Panc1 (cell line): ENCODE results near the gene KIF18B. TPM values are rescaled to one million over a fixed set of nuclear protein-coding genes. Genes with fewer than 3 reads are reported as not detected.

Experiments used
- ATAC-seq: fragments of 200-7000 bp; cut with Tn5 transposase; 2 replicates; pipeline ENCODE4 v1.9.1; 2020; ENCODE audit warnings: mild to moderate bottlenecking, moderate library complexity
- BruUV-seq: library from RNA; stranded (reverse); fragments of 400-500 nt; replicated peaks from 2 replicates; lab custom pipeline; 2021; lab: Mats Ljungman, UMichigan
- CTCF ChIA-PET: fragments of 300-600 bp; sonication (Branson Sonifier 250); formaldehyde crosslinking; loops from one replicate; lab custom pipeline; 2022; ENCODE audit warnings: antibody characterized with exemption; lab: Charles Lee
- POLR2A ChIA-PET: fragments of 300-600 bp; sonication (Branson Sonifier 250); formaldehyde crosslinking; loops from one replicate; lab custom pipeline; 2022; ENCODE audit warnings: antibody characterized with exemption; lab: Charles Lee
- DNase-seq: peaks from one replicate; pipeline ENCODE4 v3.0.0-alpha.2; 2010; ENCODE audit warnings: low read depth, low spot score
- H3K27ac ChIP-seq: 2 replicates; pipeline ENCODE4 v1.5.1; 2011; ENCODE audit warnings: mild to moderate bottlenecking, low read length, inconsistent platforms
- H3K27me3 ChIP-seq: fragments of 200-500 bp; sonication (Bioruptor generic); 2 replicates; pipeline ENCODE4 v1.6.0; 2014; ENCODE audit warnings: low read length, inconsistent platforms; ENCODE audit not compliant: control insufficient read depth, insufficient read depth
- H3K36me3 ChIP-seq: fragments of 200-500 bp; sonication (Bioruptor generic); 2 replicates; pipeline ENCODE4 v1.5.1; 2014; ENCODE audit warnings: inconsistent platforms, mild to moderate bottlenecking, low read length, moderate library complexity; ENCODE audit not compliant: control insufficient read depth, insufficient read depth
- H3K4me1 ChIP-seq: 2 replicates; pipeline ENCODE4 v1.5.1; 2011; ENCODE audit warnings: inconsistent platforms, mild to moderate bottlenecking, low read length, moderate library complexity; ENCODE audit not compliant: control insufficient read depth, insufficient read depth
- H3K4me3 ChIP-seq, 2 experiments: 2 replicates each; pipeline ENCODE4 v1.5.1; 2011 to 2012; ENCODE audit warnings: low read depth in 2 of 2, low read length in 2 of 2, mild to moderate bottlenecking in 2 of 2, inconsistent platforms in 1 of 2, moderate library complexity in 1 of 2
- H3K9me3 ChIP-seq: fragments of 200-500 bp; sonication (Bioruptor generic); 2 replicates; pipeline ENCODE4 v1.5.1; 2014; ENCODE audit warnings: low read depth, mild to moderate bottlenecking, inconsistent platforms, low read length, moderate library complexity; ENCODE audit not compliant: control insufficient read depth, insufficient read depth
- POLR2AphosphoS5 ChIP-seq: IDR thresholded peaks from 2 replicates; pipeline ENCODE4 v1.6.1; 2012; ENCODE audit warnings: mild to moderate bottlenecking, low read depth, low read length, moderate library complexity
- SIN3A ChIP-seq: IDR thresholded peaks from 2 replicates; pipeline ENCODE4 v1.6.1; 2012; ENCODE audit warnings: low read depth, mild to moderate bottlenecking, low read length, moderate library complexity, borderline replicate concordance; ENCODE audit not compliant: insufficient read depth
- TCF7L2 ChIP-seq: IDR thresholded peaks from 2 replicates; pipeline ENCODE4 v1.6.1; 2011; ENCODE audit warnings: mild to moderate bottlenecking, low read depth, low read length, inconsistent platforms
- in situ Hi-C: cut with HindIII; loops from 2 replicates; pipeline ENCODE4 v1.10.0; 2016; ENCODE audit warnings: low sequenced_read_pairs, low pct_unique_long_range_greater_than_20kb
- intact Hi-C: fragments of 100-400 bp; cut with micrococcal nuclease; formaldehyde crosslinking; loops from one replicate; pipeline ENCODE4 v1.10.0; 2022; ENCODE audit not compliant: unreplicated experiment
- total RNA-seq: library from RNA; stranded (reverse); gene quantifications from one replicate; pipeline ENCODE4 v1.2.1, GENCODE V29; 2021; ENCODE audit not compliant: unreplicated experiment
- TF ChIP-seq, protein P1 (sequence below): fragments of 450-650 bp; IDR thresholded peaks from 2 replicates; pipeline ENCODE4 v1.5.1; 2017; ENCODE audit warnings: mild to moderate bottlenecking
- TF ChIP-seq, protein P2 (sequence below), 2 experiments: IDR thresholded peaks; 2 replicates each; pipeline ENCODE4 v1.6.1; 2011 to 2012; ENCODE audit warnings: low read depth in 2 of 2, control low read depth in 1 of 2, low read length in 1 of 2, mild to moderate bottlenecking in 1 of 2, moderate library complexity in 1 of 2; ENCODE audit not compliant: insufficient read depth in 1 of 2

The KIF18B gene
- total RNA-seq, 1 experiment from 2014 or later: 31.3 TPM

DNA sequence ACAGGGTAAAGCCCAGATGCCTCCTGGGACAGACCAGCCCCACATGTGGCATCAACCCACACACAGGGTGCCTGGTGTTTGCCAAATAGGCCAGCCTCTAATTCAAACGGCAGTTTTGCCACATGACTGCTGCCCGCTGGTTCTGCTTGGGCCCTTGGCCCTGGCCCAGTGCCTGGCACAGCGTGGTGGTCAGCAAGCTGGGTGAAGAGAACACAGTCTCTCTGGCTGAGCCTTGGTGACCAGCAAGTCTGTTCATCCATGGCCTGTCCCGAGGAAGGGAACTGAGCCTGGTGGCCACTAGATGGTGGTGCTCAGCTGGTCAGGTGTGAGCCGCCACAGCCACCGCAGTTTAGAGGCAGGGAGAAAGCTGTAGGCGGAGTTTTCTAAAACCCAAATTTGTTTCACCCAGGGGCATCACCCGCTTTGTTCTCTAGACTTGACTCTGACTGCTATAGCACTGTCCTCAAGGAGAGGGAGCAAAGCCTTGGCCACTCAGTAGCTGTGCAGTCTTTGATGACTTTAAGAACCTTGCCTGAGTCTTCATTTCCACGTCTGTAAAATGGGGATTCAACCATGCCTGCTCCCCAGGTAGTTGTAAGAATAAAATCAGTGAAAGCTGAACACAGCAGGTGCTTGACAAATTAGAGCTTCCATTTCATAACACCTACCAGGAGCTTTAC lies 27.5 kb downstream of the KIF18B start:
- DNase-seq (no peak), ATAC-seq (peak; percentile 93)
- H3K36me3 ChIP-seq: no peaks in the 10 kb centered on the region
- H3K27ac ChIP-seq: no peak overlapping the region
- TF ChIP-seq POLR2AphosphoS5 (no peak), SIN3A (no peak)
- TF ChIP-seq, protein P1, sequence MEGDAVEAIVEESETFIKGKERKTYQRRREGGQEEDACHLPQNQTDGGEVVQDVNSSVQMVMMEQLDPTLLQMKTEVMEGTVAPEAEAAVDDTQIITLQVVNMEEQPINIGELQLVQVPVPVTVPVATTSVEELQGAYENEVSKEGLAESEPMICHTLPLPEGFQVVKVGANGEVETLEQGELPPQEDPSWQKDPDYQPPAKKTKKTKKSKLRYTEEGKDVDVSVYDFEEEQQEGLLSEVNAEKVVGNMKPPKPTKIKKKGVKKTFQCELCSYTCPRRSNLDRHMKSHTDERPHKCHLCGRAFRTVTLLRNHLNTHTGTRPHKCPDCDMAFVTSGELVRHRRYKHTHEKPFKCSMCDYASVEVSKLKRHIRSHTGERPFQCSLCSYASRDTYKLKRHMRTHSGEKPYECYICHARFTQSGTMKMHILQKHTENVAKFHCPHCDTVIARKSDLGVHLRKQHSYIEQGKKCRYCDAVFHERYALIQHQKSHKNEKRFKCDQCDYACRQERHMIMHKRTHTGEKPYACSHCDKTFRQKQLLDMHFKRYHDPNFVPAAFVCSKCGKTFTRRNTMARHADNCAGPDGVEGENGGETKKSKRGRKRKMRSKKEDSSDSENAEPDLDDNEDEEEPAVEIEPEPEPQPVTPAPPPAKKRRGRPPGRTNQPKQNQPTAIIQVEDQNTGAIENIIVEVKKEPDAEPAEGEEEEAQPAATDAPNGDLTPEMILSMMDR: peak; percentile 85
- H3K27me3 ChIP-seq: no peaks in the 10 kb centered on the region
- intact Hi-C loops: loop anchor here (1.0 kb wide), 1 partner anchor 102 kb away; no protein-coding TSS in a partner anchor
- H3K9me3 ChIP-seq: no peaks in the 10 kb centered on the region
- no TSS peak for BruUV-seq
- ChIA-PET POLR2A (interaction anchor here (0.5 kb wide), 1 partner anchor 332 kb away, joined by 5 read pairs; no protein-coding TSS in a partner anchor), CTCF (interaction anchor here (0.6 to 2.4 kb wide), 4 partner anchors 36 to 101 kb away, joined by 3 to 15 read pairs (median 6); no protein-coding TSS in a partner anchor)
- H3K4me3 ChIP-seq: no peak overlapping the region
- in situ Hi-C loops: no loop called here
- no peaks in the 10 kb centered on the region for H3K4me1 ChIP-seq

DNA sequence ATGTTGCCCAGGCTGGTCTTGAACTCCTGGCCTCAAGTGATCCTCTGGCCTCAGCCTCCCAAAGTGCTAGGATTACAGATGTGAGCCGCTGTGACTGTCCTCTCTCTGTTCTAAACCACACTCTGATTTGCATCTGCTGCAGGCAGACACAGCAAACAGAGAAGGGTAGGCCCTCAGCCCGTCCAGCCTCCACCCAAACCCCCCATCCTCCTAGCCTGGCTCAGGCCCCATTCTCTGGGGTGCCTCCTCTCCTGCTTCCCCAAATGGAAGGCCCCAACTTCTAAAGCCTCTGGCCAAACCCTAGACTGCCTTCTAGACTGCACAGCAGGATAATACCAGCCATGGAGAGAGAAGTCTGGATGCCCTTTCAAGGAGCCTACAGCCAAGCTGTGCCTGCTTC lies 28.2 kb downstream of the KIF18B start:
- POLR2A ChIA-PET: no interaction called here
- Histone ChIP-seq H3K4me3 (no peak overlapping the region), H3K36me3 (no peaks in the 10 kb centered on the region), H3K4me1 (no peaks in the 10 kb centered on the region), H3K27ac (no peak overlapping the region), H3K9me3 (no peaks in the 10 kb centered on the region), H3K27me3 (no peaks in the 10 kb centered on the region)
- in situ Hi-C loops (no loop called here), intact Hi-C loops (no loop called here)
- TF ChIP-seq POLR2AphosphoS5 (no peak), SIN3A (no peak), TCF7L2 (no peak)
- TF ChIP-seq, protein P1: no peak
- TF ChIP-seq, protein P2, sequence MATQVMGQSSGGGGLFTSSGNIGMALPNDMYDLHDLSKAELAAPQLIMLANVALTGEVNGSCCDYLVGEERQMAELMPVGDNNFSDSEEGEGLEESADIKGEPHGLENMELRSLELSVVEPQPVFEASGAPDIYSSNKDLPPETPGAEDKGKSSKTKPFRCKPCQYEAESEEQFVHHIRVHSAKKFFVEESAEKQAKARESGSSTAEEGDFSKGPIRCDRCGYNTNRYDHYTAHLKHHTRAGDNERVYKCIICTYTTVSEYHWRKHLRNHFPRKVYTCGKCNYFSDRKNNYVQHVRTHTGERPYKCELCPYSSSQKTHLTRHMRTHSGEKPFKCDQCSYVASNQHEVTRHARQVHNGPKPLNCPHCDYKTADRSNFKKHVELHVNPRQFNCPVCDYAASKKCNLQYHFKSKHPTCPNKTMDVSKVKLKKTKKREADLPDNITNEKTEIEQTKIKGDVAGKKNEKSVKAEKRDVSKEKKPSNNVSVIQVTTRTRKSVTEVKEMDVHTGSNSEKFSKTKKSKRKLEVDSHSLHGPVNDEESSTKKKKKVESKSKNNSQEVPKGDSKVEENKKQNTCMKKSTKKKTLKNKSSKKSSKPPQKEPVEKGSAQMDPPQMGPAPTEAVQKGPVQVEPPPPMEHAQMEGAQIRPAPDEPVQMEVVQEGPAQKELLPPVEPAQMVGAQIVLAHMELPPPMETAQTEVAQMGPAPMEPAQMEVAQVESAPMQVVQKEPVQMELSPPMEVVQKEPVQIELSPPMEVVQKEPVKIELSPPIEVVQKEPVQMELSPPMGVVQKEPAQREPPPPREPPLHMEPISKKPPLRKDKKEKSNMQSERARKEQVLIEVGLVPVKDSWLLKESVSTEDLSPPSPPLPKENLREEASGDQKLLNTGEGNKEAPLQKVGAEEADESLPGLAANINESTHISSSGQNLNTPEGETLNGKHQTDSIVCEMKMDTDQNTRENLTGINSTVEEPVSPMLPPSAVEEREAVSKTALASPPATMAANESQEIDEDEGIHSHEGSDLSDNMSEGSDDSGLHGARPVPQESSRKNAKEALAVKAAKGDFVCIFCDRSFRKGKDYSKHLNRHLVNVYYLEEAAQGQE (IDR thresholded peaks at IDR 0.05; ENCODE audit: insufficient read depth in 1 of 2, low read depth in 2 of 2, low read length in 1 of 2): no peak
- BruUV-seq: no TSS peak
- ATAC-seq (0 out of 2 replicates have a peak, but pooled peaks have one; percentile 2), DNase-seq (no peak)
- CTCF ChIA-PET: interaction anchor here (1.0 to 2.4 kb wide), 2 partner anchors 20 to 102 kb away, joined by 4 to 15 read pairs; partner anchors contain the start of gene EFTUD2
